HepG2 (cell line): ENCODE data around the gene UBE2D3. TPM values are rescaled to one million over a fixed set of nuclear protein-coding genes. Genes with fewer than 3 reads are reported as not detected.
A peak's percentile ranks its signal among the peaks of the same experiment; 100 is the strongest.

ENCODE experiments used
- E2F1 ChIP-seq: sonication (generic); formaldehyde crosslinking; IDR thresholded peaks from 2 replicates; pipeline ENCODE4 v1.5.0; 2020; ENCODE audit warnings: missing genetic modification reagents
- MAFK ChIP-seq, 2 experiments: IDR thresholded peaks in 1 of 2; conservative IDR thresholded peaks in 1 of 2; 2 replicates each; pipeline ENCODE4 v1.6.1; 2011; ENCODE audit warnings: improper control_type of control experiment in 2 of 2, low read length in 2 of 2
- MNT ChIP-seq: fragments of 450-650 bp; IDR thresholded peaks from 2 replicates; pipeline ENCODE4 v1.6.1; 2016
- NFE2L2 ChIP-seq: fragments of 150-350 bp; IDR thresholded peaks from 2 replicates; pipeline ENCODE4 v1.6.1; 2014; ENCODE audit warnings: low read length
- POLR2AphosphoS2 ChIP-seq: IDR thresholded peaks from 2 replicates; pipeline ENCODE4 v1.6.1; 2011; ENCODE audit warnings: low read depth, low read length, improper control_type of control experiment
- REPIN1 ChIP-seq: sonication (generic); formaldehyde crosslinking; IDR thresholded peaks from 2 replicates; pipeline ENCODE4 v1.8.0; 2022; ENCODE audit warnings: missing genetic modification reagents, low read depth, mild to moderate bottlenecking, borderline replicate concordance
- TIGD3 ChIP-seq: sonication (generic); formaldehyde crosslinking; IDR thresholded peaks from 2 replicates; pipeline ENCODE4 v1.5.1; 2020; ENCODE audit warnings: mild to moderate bottlenecking, missing genetic modification reagents, borderline replicate concordance
- ZKSCAN8 ChIP-seq: IDR thresholded peaks from 2 replicates; pipeline ENCODE4 v1.6.1; 2016; ENCODE audit warnings: borderline replicate concordance, missing genetic modification reagents, missing compliant biosample characterization
- ZNF550 ChIP-seq: sonication (generic); formaldehyde crosslinking; IDR thresholded peaks from 2 replicates; pipeline ENCODE4 v1.4.0; 2020; ENCODE audit warnings: mild to moderate bottlenecking, missing genetic modification reagents, borderline replicate concordance
- ZNF644 ChIP-seq: IDR thresholded peaks from 2 replicates; pipeline ENCODE4 v1.6.1; 2016; ENCODE audit warnings: low read depth
- ZNF839 ChIP-seq: sonication (generic); formaldehyde crosslinking; IDR thresholded peaks from 2 replicates; pipeline ENCODE4 v1.4.0; 2020; ENCODE audit warnings: missing genetic modification reagents, mild to moderate bottlenecking, borderline replicate concordance
- polyA plus RNA-seq, 8 experiments: library from polyadenylated mRNA; depleted of rRNA in 3 of 8; stranded (reverse) in 7 of 8; unstranded in 1 of 8; fragments of >200 nt; fragmentation: Illumina TruSeq in 4 of 8; extraction: Trizol in 4 of 8; gene quantifications; 2 replicates each; pipeline versions ENCODE4 v1.2.1 to v1.2.3, GENCODE V29; 2011 to 2016; ENCODE audit warnings: low read depth in 4 of 8, missing spikeins in 1 of 8, mixed read lengths in 1 of 8; ENCODE audit not compliant: insufficient read depth in 1 of 8
- total RNA-seq, 5 experiments: library from RNA; depleted of rRNA; stranded (reverse); fragments of >200 nt; fragmentation: Illumina TruSeq; extraction: Trizol; gene quantifications; 2 replicates each; pipeline ENCODE4 v1.2.3, GENCODE V29; 2016; ENCODE audit warnings: low read depth in 1 of 5

The UBE2D3 gene
- total and polyA plus RNA-seq, 2 of the 13 experiments (the other 11 are each of a cell fraction or from before 2014, with no cell fraction given) = 224 to 293 TPM

GRCh38 chr4:102789317-102789717 lies 38.0 kb downstream of the UBE2D3 start (continued):
- 0 out of 2 replicates have a peak, but pooled peaks have one; percentile 36 for TF ChIP-seq POLR2AphosphoS2
- peak; percentile 95 to 97 for TF ChIP-seq MAFK (conservative IDR thresholded peaks at IDR 0.05 in 1 of 2, IDR thresholded peaks at IDR 0.05 in 1 of 2; ENCODE audit: low read length in 2 of 2)
- TF ChIP-seq ZNF644 (CRISPR knock-in tag) = no peak
- TF ChIP-seq ZKSCAN8 (CRISPR knock-in tag) = no peak
- no peak for TF ChIP-seq MNT
- no peak for TF ChIP-seq ZNF839 (CRISPR knock-in tag)
- TF ChIP-seq E2F1 (CRISPR knock-in tag) = no peak
- no peak for TF ChIP-seq TIGD3 (CRISPR knock-in tag)
- no peak for TF ChIP-seq ZNF550 (CRISPR knock-in tag)
- peak; percentile 92 for TF ChIP-seq NFE2L2
- no peak for TF ChIP-seq REPIN1
